MM.1S (cell line): ENCODE data around the gene VMP1.

Source experiments
- DNase-seq: peaks from one replicate; pipeline ENCODE4 v3.0.0-alpha.2; 2015
- H2AFZ ChIP-seq: fragments of 300-600 bp; sonication (generic); 2 replicates; pipeline ENCODE4 v1.6.0; 2016; ENCODE audit warnings: antibody characterized with exemption, low read length
- H3F3A ChIP-seq: fragments of 300-600 bp; sonication (generic); 2 replicates; pipeline ENCODE4 v1.6.1; 2016; ENCODE audit warnings: mild to moderate bottlenecking, antibody characterized with exemption, low read length, moderate library complexity, mixed read lengths; ENCODE audit not compliant: insufficient read depth
- H3K27ac ChIP-seq: fragments of 300-600 bp; sonication (generic); 2 replicates; pipeline ENCODE4 v1.5.1; 2016; ENCODE audit warnings: mild to moderate bottlenecking, low read length
- H3K27me3 ChIP-seq: fragments of 300-600 bp; sonication (generic); replicated peaks from 2 replicates; pipeline ENCODE4 v1.6.0; 2016; ENCODE audit warnings: low read length; ENCODE audit not compliant: insufficient read depth
- H3K36me3 ChIP-seq: fragments of 300-600 bp; sonication (generic); replicated peaks from 2 replicates; pipeline ENCODE4 v1.6.1; 2016; ENCODE audit warnings: mild to moderate bottlenecking, low read length, mixed read lengths; ENCODE audit not compliant: insufficient read depth
- H3K4me1 ChIP-seq: fragments of 300-600 bp; sonication (generic); 2 replicates; pipeline ENCODE4 v1.6.1; 2016; ENCODE audit warnings: low read length, mixed read lengths
- H3K4me2 ChIP-seq: fragments of 300-600 bp; sonication (generic); 2 replicates; pipeline ENCODE4 v1.6.0; 2016; ENCODE audit warnings: low read depth, low read length
- H3K4me3 ChIP-seq: fragments of 300-600 bp; sonication (generic); 2 replicates; pipeline ENCODE4 v1.5.1; 2016; ENCODE audit warnings: low read length, mixed read lengths
- H3K79me2 ChIP-seq: fragments of 300-600 bp; sonication (generic); 2 replicates; pipeline ENCODE4 v1.6.1; 2016; ENCODE audit warnings: mixed run types, low read length, mixed read lengths
- H3K9ac ChIP-seq: fragments of 300-600 bp; sonication (generic); 2 replicates; pipeline ENCODE4 v1.6.1; 2016; ENCODE audit warnings: low read length, mixed read lengths
- H3K9me2 ChIP-seq: fragments of 300-600 bp; sonication (generic); replicated peaks from 2 replicates; pipeline ENCODE4 v1.6.1; 2016; ENCODE audit warnings: mild to moderate bottlenecking, low read length, mixed read lengths; ENCODE audit not compliant: insufficient read depth
- H3K9me3 ChIP-seq: fragments of 300-600 bp; sonication (generic); replicated peaks from 2 replicates; pipeline ENCODE4 v1.6.1; 2016; ENCODE audit warnings: mild to moderate bottlenecking, low read length, mixed read lengths; ENCODE audit not compliant: insufficient read depth
- H4K20me1 ChIP-seq: fragments of 300-600 bp; sonication (generic); 2 replicates; pipeline ENCODE4 v1.6.1; 2016; ENCODE audit warnings: mild to moderate bottlenecking, low read length, moderate library complexity, mixed read lengths; ENCODE audit not compliant: insufficient read depth
- CTCF ChIP-seq: fragments of 300-600 bp; sonication (generic); IDR thresholded peaks from 2 replicates; pipeline ENCODE4 v1.5.1; 2016; ENCODE audit warnings: antibody characterized with exemption, low read length, mixed read lengths
- EZH2 ChIP-seq: fragments of 300-600 bp; sonication (generic); optimal IDR thresholded peaks from 2 replicates; pipeline ENCODE3; 2017; ENCODE audit warnings: low read depth, mild to moderate bottlenecking, antibody characterized with exemption, low read length, mixed read lengths
- EZH2phosphoT487 ChIP-seq: fragments of 300-600 bp; sonication (generic); IDR thresholded peaks from 2 replicates; pipeline ENCODE4 v1.6.1; 2018; ENCODE audit warnings: antibody characterized with exemption, low read length

VMP1 gene

DNA sequence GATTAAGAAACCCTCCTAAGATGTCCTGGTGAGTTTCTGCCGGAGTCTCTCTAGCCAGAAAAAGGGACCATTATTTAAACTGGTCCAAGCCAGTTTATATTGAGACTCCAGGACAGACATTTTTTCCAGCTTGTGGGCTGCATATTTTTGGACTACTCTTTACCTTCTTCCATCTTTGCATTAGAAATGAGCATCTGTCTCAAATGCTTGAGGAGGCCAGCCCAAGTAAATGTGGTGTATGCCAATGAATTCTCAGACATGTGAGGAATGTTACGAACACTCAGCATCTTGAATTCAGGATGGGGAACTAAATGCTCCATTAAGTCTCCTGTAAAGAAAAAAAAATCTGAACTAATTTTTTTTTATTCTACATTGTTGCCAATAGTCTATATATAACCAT is 166.9 kb downstream of the VMP1 start:
- Histone ChIP-seq H2AFZ (no peak overlapping the region), H3K4me1 (no peaks in the 10 kb centered on the region), H3K4me2 (no peak overlapping the region), H3K9me3 (no peaks in the 10 kb centered on the region), H3K4me3 (no peak overlapping the region), H3K36me3 (no peaks in the 10 kb centered on the region), H3K27me3 (no peaks in the 10 kb centered on the region), H4K20me1 (no peaks in the 10 kb centered on the region), H3K9ac (no peak overlapping the region), H3K79me2 (no peaks in the 10 kb centered on the region), H3F3A (no peaks in the 10 kb centered on the region), H3K9me2 (no peaks in the 10 kb centered on the region), H3K27ac (no peak overlapping the region)
- no peak for DNase-seq
- TF ChIP-seq EZH2: no peak
- no peak for TF ChIP-seq EZH2phosphoT487
- TF ChIP-seq CTCF: no peak

- Histone ChIP-seq H3K27me3 (no peaks in the 10 kb centered on the region), H3F3A (no peaks in the 10 kb centered on the region), H3K9me3 (no peaks in the 10 kb centered on the region), H3K4me3 (no peak overlapping the region), H3K27ac (no peak overlapping the region), H3K79me2 (no peaks in the 10 kb centered on the region), H3K36me3 (no peaks in the 10 kb centered on the region), H3K4me2 (no peak overlapping the region), H3K9me2 (no peaks in the 10 kb centered on the region), H4K20me1 (no peaks in the 10 kb centered on the region), H2AFZ (no peak overlapping the region), H3K4me1 (no peaks in the 10 kb centered on the region), H3K9ac (no peak overlapping the region)
- no peak for DNase-seq
- TF ChIP-seq EZH2phosphoT487: no peak
- no peak for TF ChIP-seq EZH2
- no peak for TF ChIP-seq CTCF
These were observed 168.7 kb downstream of the VMP1 start for GRCh38 chr17:59876107-59876506.

- Histone ChIP-seq H3K27ac (no peak overlapping the region), H3K4me3 (no peak overlapping the region), H3K4me1 (no peaks in the 10 kb centered on the region), H2AFZ (no peak overlapping the region), H3K4me2 (no peak overlapping the region), H4K20me1 (no peaks in the 10 kb centered on the region), H3K9ac (no peak overlapping the region), H3K27me3 (no peaks in the 10 kb centered on the region), H3F3A (no peaks in the 10 kb centered on the region), H3K36me3 (no peaks in the 10 kb centered on the region), H3K9me3 (no peaks in the 10 kb centered on the region), H3K79me2 (no peaks in the 10 kb centered on the region), H3K9me2 (no peaks in the 10 kb centered on the region)
- TF ChIP-seq EZH2: no peak
- TF ChIP-seq EZH2phosphoT487: no peak
- TF ChIP-seq CTCF: no peak
- DNase-seq: no peak
These were observed 170.5 kb downstream of the VMP1 start for GRCh38 chr17:59877965-59878364.
